GM12878 (cell line): ENCODE results near the gene TNFRSF14. TPM values are rescaled to one million over a fixed set of nuclear protein-coding genes. Genes with fewer than 3 reads are reported as not detected.

ENCODE experiments used
- BACH1 ChIP-seq: fragments of 450-650 bp; IDR thresholded peaks from 2 replicates; pipeline ENCODE4 v1.6.1; 2017; ENCODE audit warnings: mild to moderate bottlenecking, borderline replicate concordance
- CEBPB ChIP-seq, 2 experiments: fragments of 150-350 bp in 1 of 2; IDR thresholded peaks; 2 replicates each; pipeline ENCODE4 v1.6.1; 2012 to 2014; ENCODE audit warnings: low read depth in 2 of 2, low read length in 2 of 2, borderline replicate concordance in 1 of 2, inconsistent platforms in 1 of 2
- CHD2 ChIP-seq: IDR thresholded peaks from 2 replicates; pipeline ENCODE4 v1.6.1; 2011; ENCODE audit warnings: low read depth, low read length, improper control_type of control experiment, borderline replicate concordance
- E2F4 ChIP-seq: IDR thresholded peaks from 2 replicates; pipeline ENCODE4 v1.6.1; 2012; ENCODE audit warnings: low read depth, low read length, improper control_type of control experiment
- EED ChIP-seq: sonication (generic); IDR thresholded peaks from 2 replicates; pipeline ENCODE4 v1.6.1; 2016; ENCODE audit warnings: antibody characterized with exemption, low read depth
- FOS ChIP-seq: IDR thresholded peaks from 3 replicates; pipeline ENCODE4 v1.6.1; 2011; ENCODE audit warnings: borderline replicate concordance; ENCODE audit not compliant: insufficient read length; ENCODE audit errors: extremely low read depth
- HCFC1 ChIP-seq: fragments of 150-350 bp; IDR thresholded peaks from 2 replicates; pipeline ENCODE4 v1.6.1; 2014; ENCODE audit warnings: low read length
- IKZF2 ChIP-seq, 2 experiments: fragments of 450-650 bp; IDR thresholded peaks; 2 replicates each; pipeline ENCODE4 v1.6.1; 2017; ENCODE audit warnings: mild to moderate bottlenecking in 2 of 2, moderate library complexity in 2 of 2
- IRF4 ChIP-seq: IDR thresholded peaks from 2 replicates; pipeline ENCODE4 v1.6.1; 2011; ENCODE audit warnings: low read depth, low read length
- NR2C1 ChIP-seq: fragments of 450-650 bp; IDR thresholded peaks from 2 replicates; pipeline ENCODE4 v1.6.1; 2017; ENCODE audit warnings: antibody characterized with exemption, mild to moderate bottlenecking, moderate library complexity
- POLR2AphosphoS2 ChIP-seq: IDR thresholded peaks from 2 replicates; pipeline ENCODE4 v1.6.1; 2011; ENCODE audit warnings: low read depth, mild to moderate bottlenecking, low read length, improper control_type of control experiment, moderate library complexity
- REST ChIP-seq: IDR thresholded peaks from 2 replicates; pipeline ENCODE4 v1.6.1; 2012; ENCODE audit warnings: mild to moderate bottlenecking, low read depth, low read length
- RFX5 ChIP-seq: IDR thresholded peaks from 2 replicates; pipeline ENCODE4 v1.6.1; 2011; ENCODE audit warnings: low read depth, low read length, improper control_type of control experiment
- TARDBP ChIP-seq: IDR thresholded peaks from 2 replicates; pipeline ENCODE4 v1.6.1; 2016; ENCODE audit warnings: borderline replicate concordance
- ZBED1 ChIP-seq: IDR thresholded peaks from 2 replicates; pipeline ENCODE4 v1.6.1; 2016; ENCODE audit warnings: borderline replicate concordance
- ZBTB33 ChIP-seq: fragments of 450-650 bp; IDR thresholded peaks from 2 replicates; pipeline ENCODE4 v1.6.1; 2017; ENCODE audit warnings: mild to moderate bottlenecking
- ZNF274 ChIP-seq: IDR thresholded peaks from one replicate; pipeline ENCODE4 v1.8.0; 2011; ENCODE audit not compliant: insufficient read length, insufficient read depth
- polyA plus RNA-seq, 11 experiments: library from polyadenylated mRNA; depleted of rRNA in 4 of 11; unstranded in 6 of 11; stranded (reverse) in 5 of 11; fragments of >200 nt; fragmentation: Nextera tagmentation in 4 of 11; fragmentation: Illumina TruSeq in 1 of 11; extraction: Ambion mirVana in 4 of 11; extraction: Trizol in 1 of 11; gene quantifications; 1 replicate in 1 of 11; 2 replicates in 10 of 11; pipeline versions ENCODE4 v1.2.1 to v1.2.3, GENCODE V29; 2011 to 2016; ENCODE audit warnings: inconsistent platforms in 2 of 11, missing spikeins in 2 of 11, low read depth in 1 of 11
- total RNA-seq, 4 experiments: library from RNA; depleted of rRNA in 3 of 4; stranded (reverse); fragments of >200 nt in 3 of 4; fragmentation: Illumina TruSeq in 1 of 4; extraction: Trizol in 1 of 4; gene quantifications; 2 replicates each; pipeline versions ENCODE4 v1.2.1 to v1.2.3, GENCODE V29; 2013 to 2021
- TF ChIP-seq, protein P1 (sequence below): IDR thresholded peaks from 2 replicates; pipeline ENCODE4 v1.6.1; 2012; ENCODE audit warnings: low read depth, low read length, improper control_type of control experiment
- TF ChIP-seq, protein P2 (sequence below), 3 experiments: IDR thresholded peaks in 2 of 3; conservative IDR thresholded peaks in 1 of 3; 2 replicates each; pipeline ENCODE4 v1.5.1; 2011; ENCODE audit warnings: low read depth in 3 of 3, low read length in 3 of 3, mild to moderate bottlenecking in 3 of 3, control low read depth in 2 of 3, moderate library complexity in 2 of 3, inconsistent platforms in 1 of 3, mixed read lengths in 1 of 3; ENCODE audit not compliant: control insufficient read depth in 2 of 3, insufficient read depth in 1 of 3; ENCODE audit errors: extremely low read depth in 1 of 3

TNFRSF14 gene
- total and polyA plus RNA-seq, 10 of the 15 experiments (the other 5 are each of a cell fraction or from before 2014, with no cell fraction given) = 0.43 to 114 (median 41.5) TPM

DNA sequence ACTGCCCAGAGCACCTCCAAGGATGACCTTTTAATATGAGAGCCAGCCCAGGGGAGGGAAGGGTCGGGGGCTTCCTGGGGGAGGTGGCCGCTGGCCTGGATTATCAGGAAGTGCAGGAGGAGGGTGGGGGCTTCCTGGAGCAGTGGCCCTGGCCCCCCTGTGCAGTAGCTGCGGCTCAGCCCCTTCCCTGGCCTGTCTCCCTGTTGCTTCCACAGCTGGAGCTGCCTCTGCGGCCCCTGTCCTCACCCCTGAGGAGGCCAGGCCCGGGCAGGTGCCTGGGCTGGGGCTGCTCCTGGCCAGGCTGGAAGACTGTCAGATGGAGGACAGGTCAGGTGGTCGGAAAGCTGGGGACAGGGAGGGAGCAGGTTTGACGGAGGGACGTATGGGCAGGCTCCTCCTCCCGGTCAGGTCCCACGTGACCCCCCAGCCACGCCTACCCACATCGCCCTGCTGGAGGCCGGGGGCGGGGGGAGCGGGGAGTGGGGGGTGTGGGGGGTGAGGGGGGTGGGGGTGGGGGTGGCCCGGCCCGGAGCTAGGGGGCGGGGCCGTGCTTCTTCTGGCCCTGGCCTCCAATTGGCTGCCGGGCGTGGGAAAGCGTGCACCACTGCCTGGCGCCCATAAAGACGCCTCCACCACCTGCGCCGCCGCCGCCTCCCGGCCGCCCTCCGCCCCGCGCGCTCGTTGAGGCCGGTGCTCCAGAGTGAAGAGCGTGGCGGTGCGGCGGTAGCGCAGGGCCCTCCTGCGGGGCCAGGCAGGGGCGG, 10.2 kb upstream of the TNFRSF14 start (continued):
- TF ChIP-seq CHD2 = no peak
- TF ChIP-seq REST = no peak
- TF ChIP-seq POLR2AphosphoS2 = peak; percentile 82; the same call in 1 of the 2 replicates
- TF ChIP-seq, protein P1, sequence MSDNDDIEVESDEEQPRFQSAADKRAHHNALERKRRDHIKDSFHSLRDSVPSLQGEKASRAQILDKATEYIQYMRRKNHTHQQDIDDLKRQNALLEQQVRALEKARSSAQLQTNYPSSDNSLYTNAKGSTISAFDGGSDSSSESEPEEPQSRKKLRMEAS = peak; percentile 25; the same call in 1 of the 2 replicates
- no peak for TF ChIP-seq NR2C1
- TF ChIP-seq ZBED1 = no peak
- TF ChIP-seq TARDBP = no peak
- peak; percentile 7; the same call in 1 of the 2 replicates for TF ChIP-seq HCFC1
- TF ChIP-seq ZNF274 = no peak
- no peak for TF ChIP-seq E2F4
- TF ChIP-seq ZBTB33 = no peak
- TF ChIP-seq RFX5 = no peak
- no peak for TF ChIP-seq CEBPB (IDR thresholded peaks at IDR 0.05; ENCODE audit: borderline replicate concordance in 1 of 2, low read depth in 2 of 2, low read length in 2 of 2)
- no peak for TF ChIP-seq IRF4
- TF ChIP-seq BACH1 = peak; percentile 35; the same call in 1 of the 2 replicates
- TF ChIP-seq, protein P2, sequence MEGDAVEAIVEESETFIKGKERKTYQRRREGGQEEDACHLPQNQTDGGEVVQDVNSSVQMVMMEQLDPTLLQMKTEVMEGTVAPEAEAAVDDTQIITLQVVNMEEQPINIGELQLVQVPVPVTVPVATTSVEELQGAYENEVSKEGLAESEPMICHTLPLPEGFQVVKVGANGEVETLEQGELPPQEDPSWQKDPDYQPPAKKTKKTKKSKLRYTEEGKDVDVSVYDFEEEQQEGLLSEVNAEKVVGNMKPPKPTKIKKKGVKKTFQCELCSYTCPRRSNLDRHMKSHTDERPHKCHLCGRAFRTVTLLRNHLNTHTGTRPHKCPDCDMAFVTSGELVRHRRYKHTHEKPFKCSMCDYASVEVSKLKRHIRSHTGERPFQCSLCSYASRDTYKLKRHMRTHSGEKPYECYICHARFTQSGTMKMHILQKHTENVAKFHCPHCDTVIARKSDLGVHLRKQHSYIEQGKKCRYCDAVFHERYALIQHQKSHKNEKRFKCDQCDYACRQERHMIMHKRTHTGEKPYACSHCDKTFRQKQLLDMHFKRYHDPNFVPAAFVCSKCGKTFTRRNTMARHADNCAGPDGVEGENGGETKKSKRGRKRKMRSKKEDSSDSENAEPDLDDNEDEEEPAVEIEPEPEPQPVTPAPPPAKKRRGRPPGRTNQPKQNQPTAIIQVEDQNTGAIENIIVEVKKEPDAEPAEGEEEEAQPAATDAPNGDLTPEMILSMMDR (IDR thresholded peaks at IDR 0.05 in 2 of 3, conservative IDR thresholded peaks at IDR 0.05 in 1 of 3; ENCODE audit: control insufficient read depth in 2 of 3, extremely low read depth in 1 of 3, insufficient read depth in 1 of 3, low read depth in 3 of 3, low read length in 3 of 3) = no peak
- no peak for TF ChIP-seq IKZF2 (IDR thresholded peaks at IDR 0.05)
- TF ChIP-seq FOS = no peak
- no peak; the same call in 1 of the 2 replicates for TF ChIP-seq EED
